Stimulated activated CD8-positive, alpha-beta memory T cell treated with anti-CD3 and anti-CD28 coated beads, Interleukin-15, amount 100 ng/mL, for 24 hours (primary cell): ENCODE data around the gene DNAAF5.

Source experiments
- DNase-seq: peaks from one replicate; pipeline ENCODE4 v3.0.0-alpha.2; 2020; ENCODE audit warnings: low read depth

The DNAAF5 gene

DNA sequence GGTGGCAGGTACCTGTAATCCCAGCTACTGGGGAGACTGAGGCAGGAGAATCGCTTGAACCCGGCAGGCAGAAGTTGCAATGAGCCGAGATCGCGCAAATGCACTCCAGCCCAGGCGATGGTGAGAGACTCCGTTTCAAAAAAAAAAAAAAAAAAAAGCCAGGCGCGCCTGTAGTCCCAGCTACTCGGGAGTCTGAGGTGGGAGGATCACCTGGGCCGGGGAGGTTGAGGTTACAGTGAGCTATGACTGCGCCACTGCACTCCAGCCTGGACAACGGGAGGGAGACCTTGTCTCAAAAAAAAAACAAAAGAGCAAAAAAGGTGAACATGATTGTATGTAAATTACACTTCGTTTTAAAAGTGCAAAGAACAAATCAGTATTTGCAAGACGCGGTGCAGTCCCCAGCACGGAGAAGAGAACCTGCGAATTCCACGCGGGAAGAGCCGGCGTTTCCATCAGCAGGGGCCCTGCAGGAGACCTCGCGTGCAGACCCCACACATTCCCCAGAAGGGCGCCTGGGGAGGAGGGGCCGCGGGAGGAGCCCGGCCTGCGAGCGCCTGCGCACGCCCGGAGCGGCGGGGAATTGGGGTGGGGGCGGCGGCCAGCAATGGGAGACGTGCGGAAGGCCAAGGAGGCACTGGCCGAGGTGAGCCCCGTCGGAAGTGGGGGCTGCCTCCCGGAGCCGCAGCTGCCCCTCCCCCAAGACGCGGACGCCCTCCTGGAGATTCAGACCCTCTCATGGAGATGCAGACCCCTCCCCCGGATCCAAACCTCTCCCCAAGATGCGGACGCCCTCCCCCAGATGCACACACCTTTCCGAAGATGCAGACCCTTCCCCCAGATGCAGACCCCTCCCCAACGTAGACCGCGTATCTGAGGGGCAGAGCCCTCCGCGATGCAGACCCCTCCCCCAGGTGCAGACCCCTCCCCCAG lies 89.1 kb downstream of the DNAAF5 start:
- DNase-seq = no peak

DNA sequence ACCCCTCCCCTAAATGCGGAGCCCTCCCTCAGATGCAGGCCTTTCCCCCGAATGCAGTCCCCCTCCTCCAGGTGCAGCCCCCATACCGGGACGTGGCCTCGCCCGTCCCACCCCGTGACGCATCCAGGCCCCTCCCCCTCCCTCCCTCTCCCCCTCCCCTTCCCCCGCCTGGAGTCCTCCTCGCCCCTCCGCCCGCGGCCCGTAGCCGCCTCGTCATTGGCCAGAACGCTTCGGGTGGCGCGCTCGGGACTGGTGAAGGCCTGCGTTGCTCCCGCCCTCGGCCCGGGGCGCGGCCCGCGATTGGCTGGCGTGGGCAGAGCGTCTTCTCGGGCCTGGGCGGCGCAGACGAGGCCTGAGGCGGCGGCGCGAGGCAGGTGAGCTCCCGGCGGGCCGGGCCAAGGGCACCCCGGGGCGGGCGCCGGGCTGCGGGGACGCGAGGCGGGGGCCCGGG lies 89.8 kb downstream of the DNAAF5 start:
- DNase-seq = peak; percentile 82

DNA sequence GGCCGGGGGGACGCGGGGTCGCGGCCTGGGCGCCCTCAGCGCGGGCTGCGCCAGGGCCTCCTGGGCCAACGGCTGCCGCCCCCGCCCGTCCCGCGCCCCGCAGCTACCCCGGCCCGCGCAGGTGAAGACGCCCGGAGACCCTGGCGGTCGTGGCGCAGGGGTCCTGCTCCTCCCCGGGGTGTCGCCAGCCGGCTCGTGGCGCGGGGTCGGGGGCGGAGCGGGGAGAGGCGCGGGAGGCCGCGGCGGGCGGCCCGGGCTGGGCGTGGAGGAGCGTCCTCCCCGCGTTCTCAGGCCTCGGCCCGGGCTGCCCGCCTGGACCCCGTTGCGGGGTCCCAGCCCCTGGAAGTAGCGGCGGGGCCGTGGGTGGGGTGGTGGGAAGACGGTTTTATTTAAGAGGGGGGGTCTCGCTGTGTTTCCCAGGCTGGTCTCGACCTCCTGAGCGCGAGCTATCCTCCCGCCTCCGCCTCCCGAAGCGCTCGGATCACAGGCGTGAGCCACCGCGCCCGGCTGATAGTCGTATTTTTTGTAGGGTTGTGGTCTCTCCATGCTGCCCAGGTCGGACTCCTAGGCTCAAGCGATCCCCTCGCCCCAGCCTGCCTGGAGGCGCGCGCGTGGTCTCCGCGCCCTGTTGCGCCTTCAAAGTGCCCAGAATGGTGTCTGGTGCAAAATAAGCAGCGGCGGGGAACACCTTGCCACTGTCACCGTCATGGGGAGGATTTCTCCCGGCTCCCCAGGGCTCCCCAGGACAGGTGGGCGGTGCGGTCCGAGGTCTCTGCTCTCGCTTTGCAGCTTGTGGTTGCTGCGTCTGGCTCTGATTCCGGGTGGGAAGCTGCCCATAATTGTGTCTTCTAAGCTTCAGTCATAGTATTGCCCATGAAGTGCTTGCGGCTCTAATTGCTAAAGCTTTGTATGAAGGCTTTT lies 90.5 kb downstream of the DNAAF5 start:
- no peak for DNase-seq

DNA sequence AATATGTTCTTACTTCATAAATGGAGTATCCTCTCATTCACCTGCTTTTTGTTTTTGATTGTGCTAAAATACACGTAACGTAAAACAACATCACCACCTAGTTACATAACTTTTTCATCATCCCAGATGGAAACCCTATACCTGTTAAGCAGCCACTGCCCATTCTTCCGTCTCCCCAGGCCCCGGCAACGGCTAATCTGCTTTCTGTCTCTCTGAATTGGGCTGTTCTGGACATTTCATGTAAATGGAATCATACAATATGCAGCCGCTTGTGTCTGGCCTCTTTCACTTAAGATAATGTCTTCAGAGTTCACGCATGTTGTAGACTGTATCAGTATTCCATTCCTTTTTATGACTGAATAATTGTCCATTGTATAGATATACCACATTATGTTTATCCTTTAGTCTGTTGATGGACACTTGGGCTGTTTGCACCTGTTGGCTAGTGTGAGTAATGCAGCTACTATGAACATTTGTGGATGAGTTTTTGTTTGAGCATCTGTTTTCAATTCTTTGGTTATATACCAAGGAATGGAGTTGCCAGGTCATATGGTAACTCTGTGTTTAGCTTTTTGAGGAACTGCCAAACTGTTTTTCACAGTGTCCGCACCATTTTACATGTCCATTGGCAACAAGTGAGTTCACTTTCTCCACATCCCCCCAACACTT lies 91.7 kb downstream of the DNAAF5 start:
- DNase-seq = no peak

DNA sequence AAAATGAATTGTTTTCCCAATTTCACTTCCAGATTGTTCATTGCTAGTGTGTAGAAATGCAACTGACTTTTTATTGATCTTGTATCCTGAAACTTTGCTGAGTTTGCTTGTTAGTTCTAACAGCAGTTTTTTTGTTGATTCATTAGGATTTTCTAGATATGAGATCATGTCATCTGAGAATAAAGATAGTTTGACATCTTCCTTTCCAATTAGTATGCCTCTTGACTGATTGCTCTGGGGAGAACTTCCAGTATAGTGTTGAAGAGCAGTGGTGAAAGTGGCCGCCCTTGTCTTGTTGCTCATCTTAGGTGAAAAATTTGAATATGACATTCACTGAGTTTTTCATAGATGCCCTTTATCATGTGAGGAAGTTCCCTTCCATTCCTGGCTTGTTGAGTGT lies 93.8 kb downstream of the DNAAF5 start:
- no peak for DNase-seq

DNA sequence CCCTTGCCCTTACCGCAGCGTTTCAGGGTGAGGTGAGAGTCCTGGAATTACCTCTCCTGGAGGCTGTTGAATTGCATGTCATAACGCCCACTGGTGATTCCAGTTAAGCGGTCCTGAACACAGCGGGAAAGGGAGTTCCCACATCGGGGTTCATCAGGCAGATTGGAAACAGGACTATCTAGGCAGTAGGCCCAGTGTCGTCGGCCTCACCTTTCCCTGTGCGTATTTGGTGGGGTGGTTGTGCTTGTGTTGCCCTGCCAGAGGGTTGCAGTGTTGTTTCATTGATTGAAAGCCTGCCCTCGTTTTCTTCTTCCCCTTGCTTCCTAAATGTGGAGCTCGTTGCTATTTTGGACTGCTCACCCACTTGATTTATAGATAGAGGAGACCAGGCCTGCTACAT lies 95.2 kb downstream of the DNAAF5 start:
- no peak for DNase-seq

DNA sequence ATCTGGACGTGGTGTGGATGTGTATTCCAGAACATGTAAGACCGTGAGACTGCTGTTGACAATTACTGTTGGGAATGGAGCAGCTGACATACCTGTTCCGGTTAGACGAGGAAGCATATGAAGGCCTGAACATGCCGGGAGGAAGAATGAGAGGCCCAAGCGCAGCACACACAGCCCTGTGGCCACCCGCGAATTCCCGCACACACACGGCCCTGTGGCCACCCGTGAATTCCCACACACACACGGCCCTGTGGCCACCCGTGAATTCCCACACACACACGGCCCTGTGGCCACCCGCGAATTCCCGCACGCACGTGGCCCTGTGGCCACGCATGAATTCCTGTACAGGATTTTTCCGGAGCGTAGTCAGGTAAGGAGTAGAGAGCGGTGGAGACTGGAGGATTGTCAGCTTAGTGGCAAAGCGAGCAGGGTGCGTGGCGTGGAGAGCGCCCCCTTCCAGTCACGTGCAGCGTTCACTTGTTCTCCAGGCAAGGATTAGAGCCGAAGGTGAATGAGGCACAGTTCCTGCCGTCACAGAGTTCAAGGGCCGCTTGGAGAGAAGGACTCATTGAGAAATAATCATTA lies 96.3 kb downstream of the DNAAF5 start:
- DNase-seq = no peak

DNA sequence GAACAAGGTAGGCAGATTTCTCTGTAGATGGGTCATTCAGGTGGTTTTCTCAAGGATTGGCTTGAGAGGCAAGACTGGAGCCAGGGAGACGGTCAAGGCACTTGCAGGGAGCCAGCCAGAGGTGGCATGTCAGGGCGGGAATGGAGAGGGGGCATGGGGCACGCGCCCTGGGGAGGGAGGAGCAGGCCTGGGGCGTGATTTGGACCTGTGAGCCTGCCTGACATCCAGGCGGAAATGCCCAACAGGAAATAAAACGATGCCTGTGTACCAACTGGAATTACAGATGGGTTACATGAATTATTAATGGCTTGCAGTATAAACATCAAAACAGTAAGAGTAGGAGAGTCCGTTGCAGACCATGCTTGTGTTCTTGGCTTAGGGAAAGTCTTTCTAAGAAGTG lies 97.2 kb downstream of the DNAAF5 start:
- DNase-seq = no peak

DNA sequence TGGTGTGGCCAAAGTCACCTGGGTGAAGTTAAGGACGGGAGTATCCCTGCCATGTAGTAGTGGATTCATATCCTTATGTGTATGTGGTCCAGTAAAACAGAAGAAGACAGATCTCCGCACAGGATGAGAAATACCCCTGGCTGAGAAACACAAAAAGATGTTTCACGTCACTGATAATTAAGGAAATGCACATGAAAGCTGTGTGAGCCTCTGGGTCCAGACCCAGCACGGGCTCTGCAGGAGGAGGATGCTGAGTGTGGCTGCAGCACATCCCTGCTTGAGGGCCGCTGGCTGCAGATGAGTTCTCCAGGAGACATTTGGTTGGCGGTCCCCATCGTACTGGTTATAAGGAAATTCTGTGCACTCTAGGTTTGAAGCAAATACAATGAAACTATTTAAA lies 97.6 kb downstream of the DNAAF5 start:
- no peak for DNase-seq

DNA sequence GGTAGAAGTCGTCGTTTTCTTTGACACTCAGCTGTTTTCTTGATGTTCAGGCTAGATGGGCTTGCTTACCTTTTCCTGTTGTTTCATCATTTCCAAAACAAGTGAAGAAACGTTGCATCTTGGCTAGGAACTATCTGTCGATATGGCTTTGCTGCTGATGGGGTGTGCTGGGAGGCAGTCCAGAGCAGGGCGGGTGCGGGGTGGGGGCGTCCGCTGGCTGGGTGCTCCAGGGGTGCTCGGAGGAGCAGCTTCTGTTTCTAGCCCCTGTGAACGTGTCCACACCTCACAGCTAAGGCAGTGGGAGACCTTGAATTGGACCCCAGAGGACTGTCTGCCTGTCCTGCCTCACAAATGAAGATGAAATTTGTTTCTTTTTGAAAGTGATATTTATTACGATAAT lies 98.2 kb downstream of the DNAAF5 start:
- DNase-seq = no peak

DNA sequence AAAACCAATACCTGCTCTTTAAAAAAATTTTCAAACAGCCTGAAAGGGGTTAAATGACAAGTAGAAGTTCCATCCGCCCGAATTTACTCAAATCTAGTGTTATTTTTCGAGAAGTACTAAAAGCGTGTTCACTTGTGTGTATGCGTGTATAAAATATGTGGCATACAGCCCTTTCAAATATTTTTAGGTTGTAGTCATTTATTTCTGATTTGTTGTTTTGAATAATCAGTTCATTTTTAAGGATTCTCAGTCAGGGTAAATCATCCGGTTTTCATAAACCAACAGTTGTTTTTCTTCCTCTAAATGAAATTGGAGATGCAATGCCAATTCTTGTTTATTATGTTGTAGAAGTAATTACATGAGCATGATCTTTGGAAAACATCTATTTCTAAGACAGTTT lies 98.9 kb downstream of the DNAAF5 start:
- DNase-seq = no peak

DNA sequence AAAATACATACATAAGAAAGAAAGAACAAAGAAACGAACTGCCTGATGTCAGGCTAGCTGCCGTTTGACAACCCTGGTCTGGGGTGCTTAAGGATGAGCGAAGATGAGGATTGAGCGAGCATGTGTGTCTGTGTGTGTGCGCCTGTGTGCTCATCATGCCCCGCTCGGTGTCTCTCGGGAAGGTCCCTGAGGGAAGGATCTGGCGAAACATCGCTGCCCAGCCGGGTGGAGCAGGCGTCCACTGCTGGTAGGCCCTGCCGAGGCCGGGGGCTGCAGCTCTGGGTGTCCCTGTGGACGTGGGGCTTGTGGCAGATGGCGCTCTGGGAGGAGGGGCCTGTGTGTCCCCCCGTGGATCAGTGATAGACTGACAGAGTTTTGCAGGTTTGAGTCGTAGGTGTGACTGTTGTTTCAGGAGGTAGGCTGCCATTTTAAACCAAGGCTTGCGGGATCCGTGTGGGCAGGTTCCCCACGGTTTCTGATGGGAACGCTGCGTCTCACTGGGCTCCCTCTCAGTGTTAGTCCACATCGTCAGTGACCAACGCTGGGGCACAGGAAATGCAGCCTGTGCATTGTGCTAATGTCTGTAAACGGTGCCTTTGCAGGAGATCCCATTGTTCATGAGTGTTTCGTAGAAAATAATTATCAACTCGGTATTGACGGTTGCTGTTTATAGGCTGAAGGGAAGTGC lies 99.9 kb downstream of the DNAAF5 start:
- no peak for DNase-seq

DNA sequence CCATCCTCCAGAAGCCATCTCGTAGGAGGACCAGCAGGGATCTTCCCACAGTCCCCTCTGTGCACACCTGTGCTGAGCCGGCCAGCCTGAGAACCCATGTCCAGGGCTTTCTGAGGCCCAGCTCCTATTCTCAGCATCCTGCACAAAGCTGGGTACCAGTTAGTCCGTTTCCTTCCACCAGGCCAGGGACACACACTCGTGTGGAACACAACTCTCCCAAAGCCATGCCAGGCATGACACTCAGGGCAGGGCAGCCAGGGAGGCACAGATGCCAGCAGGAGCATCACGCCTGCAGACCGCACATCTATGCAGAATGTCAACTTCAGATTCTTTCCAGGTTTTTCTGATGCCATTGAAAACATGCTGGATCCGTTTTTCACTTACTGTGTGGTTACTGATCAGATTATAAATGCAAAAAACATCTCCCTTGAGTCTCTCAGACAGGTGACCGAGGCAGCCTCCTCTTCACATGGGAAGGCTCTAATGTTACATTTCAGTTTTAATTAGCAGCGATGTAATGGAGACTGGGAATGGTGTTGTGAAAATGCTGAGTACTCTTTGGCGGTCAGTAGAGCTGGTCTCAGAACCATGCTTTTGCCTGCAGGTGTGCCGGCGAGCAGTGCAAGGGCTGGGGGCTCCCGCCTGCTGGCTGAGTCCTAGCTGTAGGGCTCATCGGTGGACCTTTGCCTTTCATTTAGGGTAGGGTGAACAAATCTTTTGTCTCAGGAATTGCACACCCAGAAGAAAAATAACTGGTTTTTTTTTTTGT lies 102.5 kb downstream of the DNAAF5 start:
- no peak for DNase-seq

DNA sequence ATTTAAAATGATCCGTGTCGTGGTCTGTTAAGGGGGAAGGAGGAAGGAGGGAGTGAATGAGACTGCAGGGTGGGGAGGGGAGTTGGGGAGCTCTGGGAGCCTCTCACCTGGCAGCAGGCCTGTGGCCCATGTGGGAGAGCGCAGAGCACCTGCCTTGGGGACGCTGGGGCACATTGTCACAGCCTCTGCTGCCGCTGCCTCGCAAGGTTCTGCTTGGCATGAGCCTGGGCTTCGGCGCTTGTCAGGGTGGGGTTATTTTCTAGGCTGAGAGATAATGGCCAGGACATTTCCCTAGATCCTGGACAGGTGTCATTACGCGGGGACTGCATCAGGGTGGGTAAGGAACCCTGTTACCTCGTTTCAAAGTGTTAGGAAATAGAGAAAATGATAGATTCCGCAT lies 103.6 kb downstream of the DNAAF5 start:
- DNase-seq = no peak

DNA sequence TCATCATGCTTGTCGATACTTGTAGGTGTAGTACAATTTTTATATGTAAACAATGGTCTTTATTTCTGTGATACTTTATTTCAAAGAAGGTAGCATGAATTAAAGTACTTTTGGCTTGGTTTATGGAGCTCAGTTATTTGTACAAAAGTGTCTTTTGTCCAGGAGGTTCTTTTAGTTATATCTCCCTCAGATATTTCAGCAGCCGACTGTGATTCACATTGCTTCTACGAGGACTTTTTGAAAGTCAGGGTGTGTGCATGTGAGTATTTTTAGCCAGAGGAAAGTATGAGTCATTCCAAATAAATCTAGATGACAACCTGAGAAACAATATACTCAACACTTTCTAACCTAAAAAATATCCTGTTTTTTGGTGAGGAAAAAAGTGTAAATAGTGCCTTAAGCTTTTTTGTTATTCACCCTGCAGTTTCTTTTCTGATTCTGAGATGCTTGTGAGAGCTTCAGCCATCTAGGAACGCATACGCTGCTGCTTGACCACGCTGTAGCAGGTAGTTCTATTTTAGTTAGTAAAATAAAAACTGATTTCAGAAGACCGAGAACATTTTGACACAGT lies 105.2 kb downstream of the DNAAF5 start:
- DNase-seq = no peak

DNA sequence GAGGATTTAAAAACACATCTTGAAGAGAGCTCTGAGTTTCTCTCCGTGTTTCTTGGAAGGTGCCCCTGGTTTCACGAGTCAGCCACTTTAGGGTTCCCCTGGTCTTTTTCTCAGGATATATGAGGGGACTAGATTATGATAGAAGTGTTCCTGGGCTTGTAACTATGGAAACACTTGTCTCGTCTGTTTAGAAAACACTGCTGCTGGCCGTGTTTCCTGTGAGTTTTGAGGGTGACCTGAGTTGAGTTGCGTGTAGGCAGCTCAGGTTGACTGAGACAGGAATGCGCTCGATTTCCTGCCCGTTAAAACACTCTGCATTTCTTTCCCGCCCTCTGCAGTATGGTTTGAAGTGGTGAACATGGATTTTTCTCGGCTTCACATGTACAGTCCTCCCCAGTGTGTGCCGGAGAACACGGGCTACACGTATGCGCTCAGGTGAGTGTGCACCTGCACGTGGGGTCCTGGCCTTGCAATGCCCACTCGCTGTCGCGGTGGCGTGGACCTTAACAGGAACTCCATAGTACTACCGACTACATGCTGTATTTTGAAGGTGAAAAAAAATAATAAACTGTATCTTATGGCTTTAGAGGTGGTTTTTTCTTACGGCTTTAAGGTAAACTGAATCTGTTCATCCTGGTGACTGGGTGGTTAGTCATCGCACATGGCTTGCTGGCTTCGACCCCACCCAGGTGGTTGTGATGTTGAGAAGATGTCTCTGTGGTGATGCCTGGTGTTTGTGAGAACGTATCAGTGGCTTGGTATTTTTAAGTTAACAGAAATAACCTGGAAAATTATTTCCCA lies 105.9 kb downstream of the DNAAF5 start, which contains the start of gene SUN1:
Gene SUN1 (plus strand): TSS at position 310 of the 801 bp plus-strand sequence. CDS start 49 bp downstream, at position 359.
- no peak for DNase-seq

DNA sequence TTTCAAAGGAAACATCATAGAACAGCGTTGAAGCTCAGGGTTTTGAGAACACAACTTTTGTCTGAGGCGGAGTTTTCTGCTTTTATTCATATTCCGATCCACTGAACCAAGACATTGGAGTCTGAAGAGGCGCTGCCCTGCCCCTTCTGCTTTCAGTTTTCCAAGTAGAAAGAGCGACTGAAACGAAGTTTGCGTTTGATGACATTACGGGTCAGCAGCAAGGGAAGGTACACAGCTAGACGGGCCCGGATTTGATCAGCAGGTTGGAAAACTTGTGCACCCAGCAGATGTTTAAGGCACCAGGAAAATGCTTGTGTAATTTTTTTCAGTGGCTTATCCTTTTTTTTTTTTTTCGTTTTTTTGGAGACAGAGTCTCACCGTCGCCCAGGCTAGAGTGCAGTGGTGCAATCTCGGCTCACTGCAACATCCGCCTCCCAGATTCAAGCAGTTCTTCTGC lies 106.5 kb downstream of the DNAAF5 start:
- DNase-seq = no peak

DNA sequence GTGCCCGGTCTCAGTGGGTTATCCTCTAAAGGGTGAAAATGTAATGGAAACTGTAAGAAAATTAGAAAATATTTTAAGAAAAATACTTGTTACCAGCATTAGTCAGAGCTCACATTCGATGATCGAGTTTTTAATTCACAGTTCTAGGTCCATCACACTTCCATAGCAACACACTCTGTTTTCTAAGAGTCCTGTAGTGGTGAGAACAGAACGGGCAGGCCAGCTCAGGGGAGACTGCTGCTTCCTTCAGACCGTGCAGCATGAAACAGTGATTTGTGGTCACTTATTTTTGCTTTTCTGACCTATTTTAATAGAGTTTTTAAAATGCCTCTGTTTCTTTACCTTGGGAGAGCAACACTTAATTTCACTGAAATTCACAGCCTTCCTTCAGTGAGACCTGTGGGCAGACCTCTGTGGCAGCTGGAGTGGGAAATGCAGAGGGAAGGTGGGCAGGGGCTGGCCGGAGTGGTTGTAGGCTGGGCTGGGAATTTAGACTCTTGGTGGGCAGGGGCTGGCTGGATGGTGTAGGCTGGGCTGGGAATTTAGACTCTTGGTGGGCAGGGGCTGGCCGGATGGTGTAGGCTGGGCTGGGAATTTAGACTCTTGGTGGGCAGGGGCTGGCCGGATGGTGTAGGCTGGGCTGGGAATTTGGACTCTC lies 107.2 kb downstream of the DNAAF5 start:
- DNase-seq = no peak

DNA sequence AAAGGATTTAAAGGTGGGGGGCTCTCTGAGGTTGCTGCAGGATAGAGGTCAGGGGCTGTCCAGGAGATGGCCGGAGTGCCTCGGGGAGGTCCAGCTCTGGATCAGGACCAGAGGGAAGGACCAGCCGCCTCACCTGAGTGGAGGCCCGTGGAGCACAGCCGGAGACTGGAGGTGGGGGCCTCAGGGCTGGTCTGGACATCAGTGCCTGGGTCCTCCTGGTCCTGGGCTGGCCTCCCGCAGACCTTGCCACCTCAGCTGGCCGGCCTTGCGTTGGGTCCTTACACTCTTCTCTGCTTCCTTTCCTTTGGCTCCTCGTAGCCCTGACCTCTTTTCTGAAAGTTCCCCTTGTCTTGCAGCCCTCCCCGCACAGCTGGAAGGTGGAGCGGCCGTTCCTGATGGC lies 107.8 kb downstream of the DNAAF5 start:
- no peak for DNase-seq
